Stimulated activated naive CD8-positive, alpha-beta T cell treated with anti-CD3 and anti-CD28 coated beads, Interleukin-15, Interleukin-2, amounts not matched to agents 100 U/mL and 50 U/mL, for 24 hours (primary cell): ENCODE results near the gene CLTB.

Experiments used
- ATAC-seq: fragments of 150-1000 bp; cut with Tn5 transposase; one replicate; pipeline ENCODE4 v1.10.0; 2021
- DNase-seq: peaks from one replicate; pipeline ENCODE4 v3.0.0; 2021

The CLTB gene

GRCh38 chr5:176352116-176352878 is 64.0 kb downstream of the CLTB start:
- DNase-seq, result no peak

GRCh38 chr5:176350416-176350815 is 65.9 kb downstream of the CLTB start:
- no peak for ATAC-seq
- DNase-seq, result no peak

More at GRCh38 chr5:176352116-176352878, 64.0 kb downstream of the CLTB start:
- ATAC-seq, result no peak

GRCh38 chr5:176342766-176343458 is 73.4 kb downstream of the CLTB start:
- no peak for DNase-seq
- ATAC-seq, result no peak
